MM.1S (cell line): Measurements from ENCODE around the gene PARD6B.

Source experiments
- DNase-seq: peaks from one replicate; pipeline ENCODE4 v3.0.0-alpha.2; 2015
- H2AFZ ChIP-seq: fragments of 300-600 bp; sonication (generic); 2 replicates; pipeline ENCODE4 v1.6.0; 2016; ENCODE audit warnings: antibody characterized with exemption, low read length
- H3F3A ChIP-seq: fragments of 300-600 bp; sonication (generic); 2 replicates; pipeline ENCODE4 v1.6.1; 2016; ENCODE audit warnings: mild to moderate bottlenecking, antibody characterized with exemption, low read length, moderate library complexity, mixed read lengths; ENCODE audit not compliant: insufficient read depth
- H3K27ac ChIP-seq: fragments of 300-600 bp; sonication (generic); 2 replicates; pipeline ENCODE4 v1.5.1; 2016; ENCODE audit warnings: mild to moderate bottlenecking, low read length
- H3K27me3 ChIP-seq: fragments of 300-600 bp; sonication (generic); replicated peaks from 2 replicates; pipeline ENCODE4 v1.6.0; 2016; ENCODE audit warnings: low read length; ENCODE audit not compliant: insufficient read depth
- H3K36me3 ChIP-seq: fragments of 300-600 bp; sonication (generic); replicated peaks from 2 replicates; pipeline ENCODE4 v1.6.1; 2016; ENCODE audit warnings: mild to moderate bottlenecking, low read length, mixed read lengths; ENCODE audit not compliant: insufficient read depth
- H3K4me1 ChIP-seq: fragments of 300-600 bp; sonication (generic); 2 replicates; pipeline ENCODE4 v1.6.1; 2016; ENCODE audit warnings: low read length, mixed read lengths
- H3K4me2 ChIP-seq: fragments of 300-600 bp; sonication (generic); 2 replicates; pipeline ENCODE4 v1.6.0; 2016; ENCODE audit warnings: low read depth, low read length
- H3K4me3 ChIP-seq: fragments of 300-600 bp; sonication (generic); 2 replicates; pipeline ENCODE4 v1.5.1; 2016; ENCODE audit warnings: low read length, mixed read lengths
- H3K79me2 ChIP-seq: fragments of 300-600 bp; sonication (generic); 2 replicates; pipeline ENCODE4 v1.6.1; 2016; ENCODE audit warnings: mixed run types, low read length, mixed read lengths
- H3K9ac ChIP-seq: fragments of 300-600 bp; sonication (generic); 2 replicates; pipeline ENCODE4 v1.6.1; 2016; ENCODE audit warnings: low read length, mixed read lengths
- H3K9me2 ChIP-seq: fragments of 300-600 bp; sonication (generic); replicated peaks from 2 replicates; pipeline ENCODE4 v1.6.1; 2016; ENCODE audit warnings: mild to moderate bottlenecking, low read length, mixed read lengths; ENCODE audit not compliant: insufficient read depth
- H3K9me3 ChIP-seq: fragments of 300-600 bp; sonication (generic); replicated peaks from 2 replicates; pipeline ENCODE4 v1.6.1; 2016; ENCODE audit warnings: mild to moderate bottlenecking, low read length, mixed read lengths; ENCODE audit not compliant: insufficient read depth
- H4K20me1 ChIP-seq: fragments of 300-600 bp; sonication (generic); 2 replicates; pipeline ENCODE4 v1.6.1; 2016; ENCODE audit warnings: mild to moderate bottlenecking, low read length, moderate library complexity, mixed read lengths; ENCODE audit not compliant: insufficient read depth
- EZH2 ChIP-seq: fragments of 300-600 bp; sonication (generic); optimal IDR thresholded peaks from 2 replicates; pipeline ENCODE3; 2017; ENCODE audit warnings: low read depth, mild to moderate bottlenecking, antibody characterized with exemption, low read length, mixed read lengths
- EZH2phosphoT487 ChIP-seq: fragments of 300-600 bp; sonication (generic); IDR thresholded peaks from 2 replicates; pipeline ENCODE4 v1.6.1; 2018; ENCODE audit warnings: antibody characterized with exemption, low read length
- TF ChIP-seq, protein P1 (sequence below): fragments of 300-600 bp; sonication (generic); IDR thresholded peaks from 2 replicates; pipeline ENCODE4 v1.5.1; 2016; ENCODE audit warnings: antibody characterized with exemption, low read length, mixed read lengths

The PARD6B gene

DNA sequence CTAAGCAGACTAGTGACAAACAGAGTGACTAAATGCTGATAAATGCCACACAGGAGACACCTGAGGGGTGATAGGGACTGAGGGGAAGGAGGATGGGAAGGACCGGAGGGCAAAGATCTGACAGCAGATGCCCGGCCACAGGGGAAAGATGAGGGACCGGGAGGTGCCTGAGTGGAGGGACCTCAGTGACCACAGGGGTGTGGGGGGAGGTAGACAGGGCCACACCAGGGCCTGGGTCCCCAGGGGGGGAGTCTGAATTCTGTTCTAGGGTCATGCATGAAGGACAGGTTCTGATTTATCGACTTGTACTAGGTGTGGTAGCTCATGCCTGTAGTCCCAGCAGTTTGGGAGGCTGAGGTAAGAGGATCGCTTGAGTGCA lies 70.4 kb downstream of the PARD6B start:
- no peak overlapping the region for H3K4me2 ChIP-seq
- H3K4me1 ChIP-seq: no peaks in the 10 kb centered on the region
- no peak for TF ChIP-seq EZH2phosphoT487
- no peak for TF ChIP-seq EZH2
- TF ChIP-seq, protein P1, sequence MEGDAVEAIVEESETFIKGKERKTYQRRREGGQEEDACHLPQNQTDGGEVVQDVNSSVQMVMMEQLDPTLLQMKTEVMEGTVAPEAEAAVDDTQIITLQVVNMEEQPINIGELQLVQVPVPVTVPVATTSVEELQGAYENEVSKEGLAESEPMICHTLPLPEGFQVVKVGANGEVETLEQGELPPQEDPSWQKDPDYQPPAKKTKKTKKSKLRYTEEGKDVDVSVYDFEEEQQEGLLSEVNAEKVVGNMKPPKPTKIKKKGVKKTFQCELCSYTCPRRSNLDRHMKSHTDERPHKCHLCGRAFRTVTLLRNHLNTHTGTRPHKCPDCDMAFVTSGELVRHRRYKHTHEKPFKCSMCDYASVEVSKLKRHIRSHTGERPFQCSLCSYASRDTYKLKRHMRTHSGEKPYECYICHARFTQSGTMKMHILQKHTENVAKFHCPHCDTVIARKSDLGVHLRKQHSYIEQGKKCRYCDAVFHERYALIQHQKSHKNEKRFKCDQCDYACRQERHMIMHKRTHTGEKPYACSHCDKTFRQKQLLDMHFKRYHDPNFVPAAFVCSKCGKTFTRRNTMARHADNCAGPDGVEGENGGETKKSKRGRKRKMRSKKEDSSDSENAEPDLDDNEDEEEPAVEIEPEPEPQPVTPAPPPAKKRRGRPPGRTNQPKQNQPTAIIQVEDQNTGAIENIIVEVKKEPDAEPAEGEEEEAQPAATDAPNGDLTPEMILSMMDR: no peak
- H3K9me3 ChIP-seq: no peaks in the 10 kb centered on the region
- H3K36me3 ChIP-seq: no peaks in the 10 kb centered on the region
- H3K9ac ChIP-seq: no peak overlapping the region
- H3F3A ChIP-seq: no peaks in the 10 kb centered on the region
- H3K9me2 ChIP-seq: no peaks in the 10 kb centered on the region
- H3K79me2 ChIP-seq: no peaks in the 10 kb centered on the region
- no peak overlapping the region for H2AFZ ChIP-seq
- no peaks in the 10 kb centered on the region for H4K20me1 ChIP-seq
- no peak overlapping the region for H3K4me3 ChIP-seq
- DNase-seq: no peak
- H3K27me3 ChIP-seq: no peaks in the 10 kb centered on the region
- H3K27ac ChIP-seq: no peak overlapping the region

DNA sequence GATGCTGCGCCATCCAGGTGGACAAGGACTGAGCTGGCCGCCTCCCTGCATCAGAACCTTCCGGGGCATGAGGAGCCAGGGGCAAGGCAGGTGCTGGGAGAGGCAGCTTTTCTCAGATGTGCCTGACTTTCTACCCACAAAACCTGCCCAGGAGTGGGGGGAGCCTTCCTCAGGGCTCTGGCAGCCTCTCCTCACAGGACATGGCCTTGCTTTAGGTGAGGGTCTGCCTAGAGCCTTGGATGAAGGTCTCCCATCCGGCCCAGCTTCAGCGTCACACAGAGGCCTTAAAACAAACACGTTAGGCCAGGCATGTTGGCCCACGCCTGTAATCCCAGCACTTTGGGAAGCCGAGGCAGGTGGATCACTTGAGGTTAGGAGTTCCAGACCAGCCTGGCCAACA lies 70.9 kb downstream of the PARD6B start:
- Histone ChIP-seq H3K4me3 (no peak overlapping the region), H3K4me2 (no peak overlapping the region), H3K79me2 (no peaks in the 10 kb centered on the region), H3K4me1 (no peaks in the 10 kb centered on the region), H3K9me2 (no peaks in the 10 kb centered on the region), H3K27ac (no peak overlapping the region), H3F3A (no peaks in the 10 kb centered on the region), H3K9ac (no peak overlapping the region), H3K9me3 (no peaks in the 10 kb centered on the region), H2AFZ (no peak overlapping the region), H3K36me3 (no peaks in the 10 kb centered on the region), H4K20me1 (no peaks in the 10 kb centered on the region), H3K27me3 (no peaks in the 10 kb centered on the region)
- DNase-seq: no peak
- TF ChIP-seq EZH2 (no peak), EZH2phosphoT487 (no peak)
- TF ChIP-seq, protein P1: no peak

DNA sequence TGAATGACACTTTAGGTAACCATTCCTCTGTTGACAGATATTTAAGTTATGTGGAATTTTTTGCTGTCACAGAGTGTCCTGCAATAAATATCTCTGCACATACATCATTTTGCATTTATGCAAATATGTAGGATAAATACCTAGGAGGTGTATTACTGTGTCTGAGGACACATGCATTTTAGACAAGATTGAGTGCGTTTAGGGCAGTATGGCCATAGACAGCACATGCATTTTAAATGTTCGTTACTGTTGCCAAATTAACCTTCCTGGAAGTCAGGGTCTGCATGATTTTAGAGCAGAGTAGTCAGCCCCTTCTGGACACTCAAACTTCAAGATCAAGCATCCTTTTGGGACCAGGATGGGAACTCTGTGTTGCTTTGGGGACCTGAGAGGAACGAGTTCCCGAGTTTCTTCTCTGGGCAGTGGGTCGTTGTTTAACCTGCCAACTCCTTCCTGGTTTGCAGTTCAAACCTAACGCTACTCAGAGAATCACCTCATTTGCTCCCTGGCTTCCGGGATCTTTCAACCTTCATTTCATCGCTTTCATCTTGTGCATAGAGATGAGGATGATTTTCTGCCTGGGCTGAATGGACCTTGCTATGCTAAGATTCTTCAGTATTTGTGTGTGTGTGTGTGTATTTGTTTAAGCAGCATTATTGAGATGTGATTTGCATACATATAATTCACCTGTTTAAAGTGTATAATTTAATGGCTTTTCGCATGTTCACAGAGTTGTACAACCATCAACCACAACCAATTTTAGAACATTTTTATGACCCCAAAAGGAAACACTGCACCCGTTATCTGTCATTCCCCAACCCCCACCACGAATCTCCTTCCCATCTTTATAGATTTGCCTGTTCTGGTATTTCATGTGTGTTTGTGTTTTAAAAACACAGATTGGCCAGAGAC lies 73.3 kb downstream of the PARD6B start:
- no peak overlapping the region for H3K27ac ChIP-seq
- H3F3A ChIP-seq: no peaks in the 10 kb centered on the region

More for the DNA sequence above, 73.3 kb downstream of the PARD6B start:
- H4K20me1 ChIP-seq: no peaks in the 10 kb centered on the region
- H3K9me3 ChIP-seq: no peaks in the 10 kb centered on the region
- no peak for DNase-seq
- no peaks in the 10 kb centered on the region for H3K27me3 ChIP-seq
- no peak overlapping the region for H3K4me2 ChIP-seq
- no peaks in the 10 kb centered on the region for H3K79me2 ChIP-seq
- no peak overlapping the region for H2AFZ ChIP-seq
- H3K9ac ChIP-seq: no peak overlapping the region
- no peaks in the 10 kb centered on the region for H3K4me1 ChIP-seq
- H3K9me2 ChIP-seq: no peaks in the 10 kb centered on the region
- no peak overlapping the region for H3K4me3 ChIP-seq
- TF ChIP-seq, protein P1: no peak
- no peak for TF ChIP-seq EZH2
- no peak for TF ChIP-seq EZH2phosphoT487
- no peaks in the 10 kb centered on the region for H3K36me3 ChIP-seq
